SK-N-SH (cell line): Measurements from ENCODE around the gene KCND3. TPM values are rescaled to one million over a fixed set of nuclear protein-coding genes. Genes with fewer than 3 reads are reported as not detected.

Experiments used
- CTCF ChIA-PET: fragments of 300-600, 350-600 bp; formaldehyde crosslinking; extraction: SDS; loops from one replicate; lab custom pipeline; 2021; lab: Yijun Ruan, JAX
- POLR2A ChIA-PET: fragments of 350-600 bp; sonication (Branson Sonifier 250); formaldehyde crosslinking; extraction: SDS; loops from one replicate; lab custom pipeline; 2020; ENCODE audit warnings: antibody characterized with exemption, inconsistent platforms; lab: Yijun Ruan, JAX
- DNase-seq: peaks from one replicate; pipeline ENCODE4 v3.0.0; 2012
- H2AFZ ChIP-seq: fragments of 200-600 bp; sonication (generic); 2 replicates; pipeline ENCODE4 v1.8.1; 2016; ENCODE audit warnings: antibody characterized with exemption, mild to moderate bottlenecking, low read depth
- H3F3A ChIP-seq: fragments of 200-600 bp; sonication (generic); replicated peaks from 2 replicates; pipeline ENCODE3; 2016; ENCODE audit warnings: antibody characterized with exemption, mild to moderate bottlenecking; ENCODE audit not compliant: insufficient read depth
- H3K27ac ChIP-seq, 2 experiments: fragments of 200-500 bp in 1 of 2; fragments of 200-600 bp in 1 of 2; sonication (Bioruptor generic) in 1 of 2; sonication (generic), shearing (Covaris generic) in 1 of 2; 2 replicates each; pipeline versions ENCODE4 v1.5.1 to v1.6.1; 2014 to 2016; ENCODE audit warnings: low read depth in 2 of 2, inconsistent platforms in 1 of 2, low read length in 1 of 2, mild to moderate bottlenecking in 1 of 2, mixed read lengths in 1 of 2
- H3K27me3 ChIP-seq: fragments of 200-600 bp; sonication (generic), shearing (Covaris generic); 2 replicates; pipeline ENCODE4 v1.6.1; 2016; ENCODE audit warnings: mixed run types; ENCODE audit not compliant: insufficient read depth
- H3K36me3 ChIP-seq, 2 experiments: fragments of 200-500 bp in 1 of 2; fragments of 200-600 bp in 1 of 2; sonication (Bioruptor generic) in 1 of 2; sonication (generic) in 1 of 2; replicated peaks in 1 of 2; 2 replicates each; pipeline versions ENCODE3 to v1.5.1; 2014 to 2016; ENCODE audit warnings: low read length in 1 of 2, mild to moderate bottlenecking in 1 of 2; ENCODE audit not compliant: insufficient read depth in 2 of 2, control insufficient read depth in 1 of 2
- H3K4me1 ChIP-seq, 2 experiments: fragments of 200-500 bp in 1 of 2; fragments of 200-600 bp in 1 of 2; sonication (Bioruptor generic) in 1 of 2; sonication (generic), shearing (Covaris generic) in 1 of 2; 2 replicates each; pipeline versions ENCODE4 v1.5.1 to v1.6.1; 2014 to 2016; ENCODE audit warnings: low read depth in 1 of 2, low read length in 1 of 2, mixed run types in 1 of 2; ENCODE audit not compliant: insufficient read depth in 2 of 2, control insufficient read depth in 1 of 2
- H3K4me2 ChIP-seq: fragments of 200-600 bp; sonication (generic), shearing (Covaris generic); 2 replicates; pipeline ENCODE4 v1.6.1; 2017; ENCODE audit warnings: mixed run types
- H3K4me3 ChIP-seq, 2 experiments: fragments of 200-500 bp in 1 of 2; fragments of 200-600 bp in 1 of 2; sonication (Bioruptor generic) in 1 of 2; sonication (generic), shearing (Covaris generic) in 1 of 2; 2 replicates each; pipeline versions ENCODE4 v1.5.1 to v1.8.1; 2014 to 2016; ENCODE audit warnings: low read depth in 2 of 2, inconsistent platforms in 1 of 2, low read length in 1 of 2, mild to moderate bottlenecking in 1 of 2, mixed read lengths in 1 of 2, moderate library complexity in 1 of 2
- H3K79me2 ChIP-seq: fragments of 200-600 bp; sonication (generic); 2 replicates; pipeline ENCODE4 v1.8.1; 2017; ENCODE audit warnings: mild to moderate bottlenecking; ENCODE audit not compliant: insufficient read depth
- H3K9ac ChIP-seq: fragments of 200-600 bp; sonication (generic); 2 replicates; pipeline ENCODE4 v1.6.1; 2017; ENCODE audit warnings: mixed run types
- H3K9me2 ChIP-seq: fragments of 200-600 bp; sonication (generic); 2 replicates; pipeline ENCODE4 v1.6.1; 2017; ENCODE audit warnings: mixed run types
- H3K9me3 ChIP-seq: fragments of 200-600 bp; sonication (generic); 2 replicates; pipeline ENCODE4 v1.6.1; 2017; ENCODE audit warnings: mixed run types, mild to moderate bottlenecking, moderate library complexity
- H4K20me1 ChIP-seq: fragments of 200-600 bp; sonication (generic); 2 replicates; pipeline ENCODE4 v1.6.1; 2017; ENCODE audit warnings: mild to moderate bottlenecking, mixed run types; ENCODE audit not compliant: insufficient read depth
- EZH2phosphoT487 ChIP-seq: fragments of 200-600 bp; sonication (generic); IDR thresholded peaks from 2 replicates; pipeline ENCODE4 v1.6.1; 2017; ENCODE audit warnings: low read depth, mixed run types, mild to moderate bottlenecking, antibody characterized with exemption, moderate library complexity, borderline replicate concordance
- FOXJ3 ChIP-seq: sonication (generic); formaldehyde crosslinking; IDR thresholded peaks from 2 replicates; pipeline ENCODE4 v1.5.1; 2020; ENCODE audit warnings: mild to moderate bottlenecking, missing genetic modification reagents
- FOXM1 ChIP-seq: IDR thresholded peaks from 2 replicates; pipeline ENCODE4 v1.4.0; 2012; ENCODE audit warnings: low read depth, mild to moderate bottlenecking
- GABPA ChIP-seq: IDR thresholded peaks from 2 replicates; pipeline ENCODE4 v1.4.0; 2012; ENCODE audit warnings: low read depth, mild to moderate bottlenecking
- GATA2 ChIP-seq: sonication (generic); formaldehyde crosslinking; IDR thresholded peaks from 2 replicates; pipeline ENCODE4 v1.5.0; 2020; ENCODE audit warnings: mild to moderate bottlenecking, missing genetic modification reagents
- MEF2A ChIP-seq: IDR thresholded peaks from 2 replicates; pipeline ENCODE4 v1.4.0; 2012; ENCODE audit warnings: low read depth, borderline replicate concordance
- PBX3 ChIP-seq: IDR thresholded peaks from 2 replicates; pipeline ENCODE4; 2012
- RCOR1 ChIP-seq: fragments of 150-350 bp; IDR thresholded peaks from 2 replicates; pipeline ENCODE4 v1.6.1; 2017; ENCODE audit warnings: antibody characterized with exemption, low read length
- RXRA ChIP-seq: IDR thresholded peaks from 2 replicates; pipeline ENCODE4 v1.4.0; 2012; ENCODE audit warnings: low read depth, mild to moderate bottlenecking, borderline replicate concordance
- SIN3A ChIP-seq: IDR thresholded peaks from 2 replicates; pipeline ENCODE4 v1.6.1; 2012; ENCODE audit warnings: low read depth, mild to moderate bottlenecking, low read length, moderate library complexity, borderline replicate concordance
- SMC3 ChIP-seq: IDR thresholded peaks from 2 replicates; pipeline ENCODE4 v1.6.1; 2012; ENCODE audit warnings: low read depth, low read length, improper control_type of control experiment
- TCF12 ChIP-seq: IDR thresholded peaks from 2 replicates; pipeline ENCODE4 v1.4.0; 2012
- USF2 ChIP-seq: fragments of 150-350 bp; IDR thresholded peaks from 2 replicates; pipeline ENCODE4 v1.6.1; 2017; ENCODE audit warnings: antibody characterized with exemption, low read length, low read depth, borderline replicate concordance
- YY1 ChIP-seq: IDR thresholded peaks from 2 replicates; pipeline ENCODE4 v1.4.0; 2012; ENCODE audit warnings: low read depth, mild to moderate bottlenecking
- ZBTB33 ChIP-seq: IDR thresholded peaks from 2 replicates; pipeline ENCODE4 v1.4.0; 2012; ENCODE audit warnings: low read depth, borderline replicate concordance
- WGBS: methylation state at CpG from one replicate; pipeline ENCODE4 v1.1.6; 2017; ENCODE audit warnings: low lambda C conversion rate; 5-methylcytosine and 5-hydroxymethylcytosine counted together
- polyA plus RNA-seq, 3 experiments: library from polyadenylated mRNA; depleted of rRNA; stranded (reverse); fragments of >200 nt; gene quantifications; 2 replicates each; pipeline ENCODE4 v1.2.3, GENCODE V29; 2012
- TF ChIP-seq, protein P1 (sequence below): IDR thresholded peaks from 2 replicates; pipeline ENCODE4 v1.4.0; 2012; ENCODE audit warnings: low read depth, borderline replicate concordance
- TF ChIP-seq, protein P2 (sequence below): fragments of 200-600 bp; sonication (generic); IDR thresholded peaks from 2 replicates; pipeline ENCODE4 v1.6.1; 2017; ENCODE audit warnings: antibody characterized with exemption, mild to moderate bottlenecking, moderate library complexity
- TF ChIP-seq, protein P3 (sequence below): IDR thresholded peaks from 2 replicates; pipeline ENCODE4 v1.6.1; 2012; ENCODE audit warnings: mild to moderate bottlenecking, low read depth, low read length, moderate library complexity

KCND3 gene
- polyA plus RNA-seq, 1 of the 3 experiments (the other 2 are of a cell fraction), result not detected

DNA sequence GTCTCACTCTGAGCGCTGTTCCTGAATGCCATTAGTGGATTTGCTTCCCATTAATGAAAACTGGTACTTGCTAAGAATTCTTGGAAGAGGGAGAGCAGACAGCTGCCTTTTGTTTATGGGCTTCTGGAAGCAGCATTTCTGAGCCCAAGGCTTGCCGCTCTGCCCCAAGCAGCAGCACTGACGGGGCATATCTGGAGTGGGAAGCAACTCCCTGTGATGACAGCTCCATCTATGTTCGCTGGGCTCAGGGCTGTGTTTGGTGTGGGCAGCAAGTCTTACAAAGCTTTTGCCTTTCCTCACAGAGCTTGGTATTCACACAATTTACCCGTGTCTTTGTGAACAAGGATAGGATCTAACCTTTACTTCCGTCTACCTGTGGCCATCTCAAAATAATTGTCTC, 161.5 kb downstream of the KCND3 start:
- POLR2A ChIA-PET, result no interaction called here
- Histone ChIP-seq H2AFZ (no peak overlapping the region), H3K4me1 (no peaks in the 10 kb centered on the region; a peak in 1 of 4 replicates), H3K79me2 (no peaks in the 10 kb centered on the region), H3K4me2 (no peak overlapping the region), H3K4me3 (no peak overlapping the region), H3K36me3 (no peaks in the 10 kb centered on the region), H3K9me3 (no peaks in the 10 kb centered on the region), H3K27ac (no peak overlapping the region), H3K9me2 (no peaks in the 10 kb centered on the region), H4K20me1 (no peaks in the 10 kb centered on the region), H3K9ac (no peak overlapping the region), H3F3A (no peaks in the 10 kb centered on the region), H3K27me3 (no peaks in the 10 kb centered on the region; the same call in 1 of the 2 replicates)
- DNase-seq, result no peak
- CTCF ChIA-PET, result no interaction called here
- no peak for TF ChIP-seq SMC3
- no peak for TF ChIP-seq PBX3
- no peak for TF ChIP-seq USF2
- no peak for TF ChIP-seq MEF2A
- TF ChIP-seq GABPA, result no peak
- no peak for TF ChIP-seq TCF12
- no peak for TF ChIP-seq FOXM1
- TF ChIP-seq ZBTB33, result no peak
- TF ChIP-seq RXRA, result no peak
- TF ChIP-seq, protein P1, sequence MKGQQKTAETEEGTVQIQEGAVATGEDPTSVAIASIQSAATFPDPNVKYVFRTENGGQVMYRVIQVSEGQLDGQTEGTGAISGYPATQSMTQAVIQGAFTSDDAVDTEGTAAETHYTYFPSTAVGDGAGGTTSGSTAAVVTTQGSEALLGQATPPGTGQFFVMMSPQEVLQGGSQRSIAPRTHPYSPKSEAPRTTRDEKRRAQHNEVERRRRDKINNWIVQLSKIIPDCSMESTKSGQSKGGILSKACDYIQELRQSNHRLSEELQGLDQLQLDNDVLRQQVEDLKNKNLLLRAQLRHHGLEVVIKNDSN, result no peak
- TF ChIP-seq EZH2phosphoT487, result no peak
- no peak for TF ChIP-seq YY1
- TF ChIP-seq GATA2 (CRISPR knock-in tag), result no peak
- TF ChIP-seq, protein P2, sequence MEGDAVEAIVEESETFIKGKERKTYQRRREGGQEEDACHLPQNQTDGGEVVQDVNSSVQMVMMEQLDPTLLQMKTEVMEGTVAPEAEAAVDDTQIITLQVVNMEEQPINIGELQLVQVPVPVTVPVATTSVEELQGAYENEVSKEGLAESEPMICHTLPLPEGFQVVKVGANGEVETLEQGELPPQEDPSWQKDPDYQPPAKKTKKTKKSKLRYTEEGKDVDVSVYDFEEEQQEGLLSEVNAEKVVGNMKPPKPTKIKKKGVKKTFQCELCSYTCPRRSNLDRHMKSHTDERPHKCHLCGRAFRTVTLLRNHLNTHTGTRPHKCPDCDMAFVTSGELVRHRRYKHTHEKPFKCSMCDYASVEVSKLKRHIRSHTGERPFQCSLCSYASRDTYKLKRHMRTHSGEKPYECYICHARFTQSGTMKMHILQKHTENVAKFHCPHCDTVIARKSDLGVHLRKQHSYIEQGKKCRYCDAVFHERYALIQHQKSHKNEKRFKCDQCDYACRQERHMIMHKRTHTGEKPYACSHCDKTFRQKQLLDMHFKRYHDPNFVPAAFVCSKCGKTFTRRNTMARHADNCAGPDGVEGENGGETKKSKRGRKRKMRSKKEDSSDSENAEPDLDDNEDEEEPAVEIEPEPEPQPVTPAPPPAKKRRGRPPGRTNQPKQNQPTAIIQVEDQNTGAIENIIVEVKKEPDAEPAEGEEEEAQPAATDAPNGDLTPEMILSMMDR, result no peak
- no peak for TF ChIP-seq FOXJ3
- no peak for TF ChIP-seq SIN3A
- TF ChIP-seq, protein P3, sequence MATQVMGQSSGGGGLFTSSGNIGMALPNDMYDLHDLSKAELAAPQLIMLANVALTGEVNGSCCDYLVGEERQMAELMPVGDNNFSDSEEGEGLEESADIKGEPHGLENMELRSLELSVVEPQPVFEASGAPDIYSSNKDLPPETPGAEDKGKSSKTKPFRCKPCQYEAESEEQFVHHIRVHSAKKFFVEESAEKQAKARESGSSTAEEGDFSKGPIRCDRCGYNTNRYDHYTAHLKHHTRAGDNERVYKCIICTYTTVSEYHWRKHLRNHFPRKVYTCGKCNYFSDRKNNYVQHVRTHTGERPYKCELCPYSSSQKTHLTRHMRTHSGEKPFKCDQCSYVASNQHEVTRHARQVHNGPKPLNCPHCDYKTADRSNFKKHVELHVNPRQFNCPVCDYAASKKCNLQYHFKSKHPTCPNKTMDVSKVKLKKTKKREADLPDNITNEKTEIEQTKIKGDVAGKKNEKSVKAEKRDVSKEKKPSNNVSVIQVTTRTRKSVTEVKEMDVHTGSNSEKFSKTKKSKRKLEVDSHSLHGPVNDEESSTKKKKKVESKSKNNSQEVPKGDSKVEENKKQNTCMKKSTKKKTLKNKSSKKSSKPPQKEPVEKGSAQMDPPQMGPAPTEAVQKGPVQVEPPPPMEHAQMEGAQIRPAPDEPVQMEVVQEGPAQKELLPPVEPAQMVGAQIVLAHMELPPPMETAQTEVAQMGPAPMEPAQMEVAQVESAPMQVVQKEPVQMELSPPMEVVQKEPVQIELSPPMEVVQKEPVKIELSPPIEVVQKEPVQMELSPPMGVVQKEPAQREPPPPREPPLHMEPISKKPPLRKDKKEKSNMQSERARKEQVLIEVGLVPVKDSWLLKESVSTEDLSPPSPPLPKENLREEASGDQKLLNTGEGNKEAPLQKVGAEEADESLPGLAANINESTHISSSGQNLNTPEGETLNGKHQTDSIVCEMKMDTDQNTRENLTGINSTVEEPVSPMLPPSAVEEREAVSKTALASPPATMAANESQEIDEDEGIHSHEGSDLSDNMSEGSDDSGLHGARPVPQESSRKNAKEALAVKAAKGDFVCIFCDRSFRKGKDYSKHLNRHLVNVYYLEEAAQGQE, result no peak
- no peak for TF ChIP-seq RCOR1
- 13% methylated on average over 5 of the region's 6 CpGs for WGBS
